Prostate gland (tissue), 1 donor: ENCODE data around the gene FOXK2.

Experiments used
- POLR2A ChIP-seq: fragments of 450-650 bp; IDR thresholded peaks from one replicate; pipeline ENCODE4 v1.6.1; 2016; ENCODE audit warnings: antibody characterized with exemption, mild to moderate bottlenecking
- POLR2AphosphoS5 ChIP-seq: sonication (generic); formaldehyde crosslinking; IDR thresholded peaks from one replicate; pipeline ENCODE4 v1.6.1; 2017; ENCODE audit warnings: antibody characterized with exemption

GRCh38 chr17:82503728-82504308 lies 15.7 kb upstream of the FOXK2 start:
- TF ChIP-seq POLR2A (no peak), POLR2AphosphoS5 (no peak)
